ENCODE measurements around the gene SLC7A11.

Gene SLC7A11

DNA sequence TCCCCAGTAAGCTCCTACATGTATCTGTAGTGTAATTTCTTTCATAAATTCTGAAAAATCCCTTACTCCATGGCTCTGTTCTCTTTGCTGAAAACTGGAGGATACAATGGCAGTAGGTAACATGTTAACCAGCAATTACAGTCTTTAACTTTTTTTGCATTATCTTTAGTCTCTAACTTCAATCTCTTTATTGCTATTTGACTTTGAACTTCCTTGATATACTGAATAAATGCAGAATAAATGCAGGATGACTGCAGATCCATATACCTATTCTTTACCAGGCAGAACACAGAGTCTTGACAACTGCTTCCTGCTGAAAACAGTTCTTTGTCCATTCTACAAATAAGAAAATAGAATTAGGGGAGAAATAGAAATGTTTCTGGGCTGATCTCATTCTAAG lies 101.3 kb downstream of the SLC7A11 start:
- no peak for DNase-seq

GRCh38 chr4:138138774-138139173 lies 103.4 kb downstream of the SLC7A11 start:
- DNase-seq, result no peak

GRCh38 chr4:138135610-138136009 lies 106.5 kb downstream of the SLC7A11 start:
- no peak for DNase-seq

DNA sequence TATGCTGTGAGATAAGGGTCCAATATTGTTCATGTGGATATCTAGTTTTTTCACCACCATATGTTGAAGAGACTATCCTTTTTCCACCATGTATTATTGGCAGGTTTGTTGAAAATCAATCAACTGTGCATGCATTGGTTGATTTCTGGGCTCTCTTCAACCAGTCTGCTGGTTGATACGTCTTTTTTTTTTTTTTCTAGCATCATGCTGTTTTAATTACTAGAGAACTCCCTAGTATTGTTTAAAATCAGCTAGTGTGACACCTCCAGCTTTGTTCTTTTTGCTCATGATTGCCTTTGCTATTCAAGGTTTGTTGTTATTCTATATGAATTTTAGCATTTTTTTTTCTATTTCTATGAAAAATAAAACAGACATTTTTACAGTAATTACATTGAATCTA lies 123.9 kb downstream of the SLC7A11 start:
- DNase-seq, result no peak

DNA sequence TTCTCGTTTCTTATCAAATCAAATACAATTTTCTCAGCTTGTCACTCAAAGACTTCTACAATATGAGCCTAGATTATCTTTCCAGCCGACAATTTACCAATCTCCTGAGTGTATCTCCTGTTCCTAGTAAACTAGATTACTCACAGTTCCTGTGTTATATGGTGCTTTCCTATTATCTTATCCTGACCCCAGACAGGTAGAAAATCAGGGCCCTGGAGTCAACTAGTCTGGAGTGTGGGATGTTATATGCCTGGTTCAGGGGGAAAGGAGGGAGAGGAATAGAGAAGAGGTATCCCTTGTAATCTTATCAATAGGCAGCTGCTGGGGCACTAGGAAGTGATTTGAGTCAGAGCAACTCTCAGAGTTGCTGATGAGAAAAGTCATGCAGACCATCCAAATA lies 127.1 kb downstream of the SLC7A11 start:
- no peak for DNase-seq

DNA sequence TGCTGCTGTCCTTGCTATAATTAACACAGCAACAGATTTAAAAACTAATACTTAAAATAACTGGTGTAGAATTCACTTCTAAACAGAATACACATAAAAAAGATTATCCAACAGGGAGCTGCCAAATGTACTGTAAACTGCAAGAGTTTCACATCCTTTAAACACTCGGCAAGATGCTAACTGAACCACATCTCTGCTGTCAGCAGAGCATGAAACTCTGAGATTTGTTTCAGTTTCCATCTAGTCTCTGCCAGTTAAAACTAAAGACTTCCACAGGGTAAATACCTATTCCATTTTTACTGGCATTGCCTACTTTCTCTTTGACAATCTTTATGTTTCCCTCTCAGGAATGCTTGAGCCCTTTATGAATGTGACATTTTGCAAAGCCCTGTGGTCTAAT lies 127.7 kb downstream of the SLC7A11 start:
- no peak for DNase-seq

Data from stimulated activated naive CD4-positive, alpha-beta T cell (primary cell).